ENCODE data around the gene RGS7.

GRCh38 chr1:241391926-241392710 lies 35.1 kb upstream of the RGS7 start:
- TF ChIP-seq CTCF (IDR thresholded peaks at IDR 0.05 in 8 of 11, conservative IDR thresholded peaks at IDR 0.05 in 3 of 11) (no peak), POLR2AphosphoS5 (IDR thresholded peaks at IDR 0.05) (no peak)
